Esophagus squamous epithelium (tissue), 4 donors: ENCODE data around the gene PRLR.

ENCODE experiments used
- CTCF ChIP-seq, 6 experiments: fragments of 450-650 bp in 4 of 6; fragments of 200-600 bp in 2 of 6; sonication (generic) in 2 of 6; IDR thresholded peaks; one replicate each; pipeline ENCODE4 v1.5.1; 2016 to 2019; ENCODE audit warnings: antibody characterized with exemption in 6 of 6, mild to moderate bottlenecking in 4 of 6, moderate library complexity in 4 of 6
- POLR2A ChIP-seq, 4 donors: fragments of 450-650 bp; IDR thresholded peaks; one replicate each; pipeline ENCODE4 v1.6.1; 2017; ENCODE audit warnings: antibody characterized with exemption in 4 of 4, mild to moderate bottlenecking in 4 of 4, moderate library complexity in 3 of 4

- TF ChIP-seq CTCF (IDR thresholded peaks at IDR 0.05), result no peak
- no peak for TF ChIP-seq POLR2A (IDR thresholded peaks at IDR 0.05)
Observed at GRCh38 chr5:35152733-35153132, 77.6 kb downstream of the PRLR start.
